Activated CD4-positive, alpha-beta T cell treated with anti-CD3 and anti-CD28 coated beads, Interleukin-2, amount 10 ng/mL, durations not matched to agents 7 days and 5 days (primary cell): ENCODE data around the gene GABRB2. TPM values are rescaled to one million over a fixed set of nuclear protein-coding genes. Genes with fewer than 3 reads are reported as not detected.
"Not testable (repeated sequence)": the region's sequence is repeated elsewhere in the genome, so short reads cannot be mapped to it uniquely, and the experiment has no call there.

ENCODE experiments used
- CTCF ChIA-PET: fragments of 350-600 bp; sonication (Branson Sonifier 250); formaldehyde crosslinking; loops from one replicate; lab custom pipeline; 2021; ENCODE audit warnings: antibody characterized with exemption; lab: Charles Lee
- POLR2A ChIA-PET: fragments of 350-600 bp; sonication (Branson Sonifier 250); formaldehyde crosslinking; loops from one replicate; lab custom pipeline; 2021; ENCODE audit warnings: antibody characterized with exemption; lab: Charles Lee
- DNase-seq: peaks from one replicate; pipeline ENCODE4 v3.0.0-alpha.2; 2020
- H3K27ac Mint-ChIP-seq: one replicate; pipeline ENCODE4 v1.8.0; 2021; ENCODE audit warnings: mild to moderate bottlenecking, moderate library complexity, mixed read lengths
- H3K27me3 Mint-ChIP-seq: one replicate; pipeline ENCODE4 v1.8.0; 2021; ENCODE audit warnings: mixed read lengths
- H3K36me3 Mint-ChIP-seq: one replicate; pipeline ENCODE4 v1.8.0; 2021; ENCODE audit warnings: low read depth, mixed read lengths
- H3K4me1 Mint-ChIP-seq: one replicate; pipeline ENCODE4 v1.8.0; 2021; ENCODE audit warnings: mixed read lengths
- H3K4me3 Mint-ChIP-seq: one replicate; pipeline ENCODE4 v1.8.0; 2021; ENCODE audit warnings: mild to moderate bottlenecking, moderate library complexity, mixed read lengths
- H3K9me3 Mint-ChIP-seq: one replicate; pipeline ENCODE4 v1.8.0; 2021; ENCODE audit warnings: mixed read lengths
- total RNA-seq, 2 experiments: library from RNA; stranded (reverse); gene quantifications; one replicate each; pipeline ENCODE4 v1.2.3, GENCODE V29; 2021

Gene GABRB2
- total RNA-seq, 2 experiments from 2014 or later = not detected

DNA sequence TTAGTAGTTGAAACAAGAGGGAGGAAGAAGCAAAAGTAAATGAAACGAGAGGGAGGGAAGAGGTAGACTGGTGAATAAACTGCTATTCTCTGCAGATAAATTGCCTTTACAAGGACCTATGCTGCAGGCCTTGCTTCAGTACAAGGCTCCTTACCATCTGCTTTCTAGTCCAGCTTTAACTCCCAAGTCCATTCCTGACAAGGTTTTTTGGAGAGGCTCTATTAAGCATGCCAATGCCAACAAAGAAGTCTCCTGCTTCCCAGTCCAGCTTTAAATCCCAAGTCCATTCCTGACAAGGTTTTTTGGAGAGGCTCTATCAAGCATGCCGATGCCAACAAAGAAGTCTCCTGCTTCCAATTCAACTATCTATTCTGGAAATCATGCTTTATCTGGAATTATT lies 244.9 kb downstream of the GABRB2 start:
- no peaks in the 10 kb centered on the region for H3K27me3 Mint-ChIP-seq
- no peak overlapping the region for H3K27ac Mint-ChIP-seq
- POLR2A ChIA-PET = no interaction called here
- no peak overlapping the region for H3K4me3 Mint-ChIP-seq
- DNase-seq = no peak
- no peaks in the 10 kb centered on the region for H3K36me3 Mint-ChIP-seq
- CTCF ChIA-PET = no interaction called here
- H3K9me3 Mint-ChIP-seq = no peaks in the 10 kb centered on the region
- no peaks in the 10 kb centered on the region for H3K4me1 Mint-ChIP-seq

- Mint-ChIP-seq H3K4me1 (no peaks in the 10 kb centered on the region), H3K9me3 (no peaks in the 10 kb centered on the region), H3K4me3 (no peak overlapping the region), H3K27me3 (no peaks in the 10 kb centered on the region), H3K27ac (no peak overlapping the region), H3K36me3 (no peaks in the 10 kb centered on the region)
- ChIA-PET CTCF (no interaction called here), POLR2A (no interaction called here)
- DNase-seq = no peak
These were observed 247.5 kb downstream of the GABRB2 start for GRCh38 chr5:161299053-161299452.

GRCh38 chr5:161297388-161297787 lies 249.1 kb downstream of the GABRB2 start:
- DNase-seq, H3K27me3 Mint-ChIP-seq, H3K27ac Mint-ChIP-seq, H3K4me3 Mint-ChIP-seq, H3K36me3 Mint-ChIP-seq, H3K4me1 Mint-ChIP-seq, CTCF ChIA-PET, H3K9me3 Mint-ChIP-seq, POLR2A ChIA-PET: not testable (repeated sequence)

DNA sequence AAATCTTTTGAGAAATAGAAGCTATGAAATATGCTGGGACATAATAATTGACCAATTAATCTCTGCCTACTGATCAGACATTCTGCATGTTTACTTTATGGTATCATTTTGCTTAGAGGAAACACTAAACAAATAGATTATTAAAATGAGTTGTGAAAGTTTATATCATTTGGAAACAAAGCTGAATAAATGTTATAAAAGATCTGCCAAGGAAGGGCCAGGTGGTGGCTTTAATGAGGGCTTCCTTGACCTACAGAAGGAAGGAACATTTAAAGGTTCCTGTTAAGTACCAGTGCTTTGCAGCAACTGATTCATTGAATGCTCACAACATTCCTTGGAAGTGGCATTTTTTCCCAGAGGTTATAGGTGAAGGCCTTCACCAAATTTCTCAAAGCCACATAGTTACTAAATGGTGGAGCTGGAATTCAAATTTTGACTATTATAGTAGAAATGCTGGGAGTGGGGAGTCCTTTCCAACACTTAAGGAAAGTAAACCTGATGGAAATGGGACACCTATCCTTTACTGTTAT lies 250.7 kb downstream of the GABRB2 start:
- CTCF ChIA-PET = no interaction called here
- DNase-seq = no peak
- no peak overlapping the region for H3K27ac Mint-ChIP-seq
- no peaks in the 10 kb centered on the region for H3K4me1 Mint-ChIP-seq
- no peaks in the 10 kb centered on the region for H3K9me3 Mint-ChIP-seq
- no peaks in the 10 kb centered on the region for H3K36me3 Mint-ChIP-seq
- no peak overlapping the region for H3K4me3 Mint-ChIP-seq
- no peaks in the 10 kb centered on the region for H3K27me3 Mint-ChIP-seq
- POLR2A ChIA-PET = no interaction called here

DNA sequence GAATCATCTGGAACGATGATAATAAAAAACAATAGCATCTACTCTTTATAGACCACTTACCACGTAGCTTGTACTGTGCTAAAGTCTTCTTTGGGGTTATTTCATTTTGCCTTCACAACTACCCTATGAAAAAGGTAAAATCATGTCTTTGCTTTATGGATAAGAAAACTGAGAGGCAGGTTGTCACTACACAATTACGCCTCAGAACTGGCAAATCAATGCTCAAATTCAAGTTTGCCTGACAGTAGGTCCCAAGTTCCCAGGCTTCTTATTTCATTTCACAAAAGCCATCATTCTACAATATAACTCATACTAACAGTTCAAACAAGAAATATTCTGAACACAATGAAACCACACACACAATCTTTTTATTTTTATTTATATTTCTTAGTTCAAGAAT lies 258.5 kb downstream of the GABRB2 start:
- H3K4me3 Mint-ChIP-seq = no peak overlapping the region
- DNase-seq = no peak
- POLR2A ChIA-PET = no interaction called here
- H3K9me3 Mint-ChIP-seq = no peaks in the 10 kb centered on the region
- CTCF ChIA-PET = no interaction called here
- no peaks in the 10 kb centered on the region for H3K27me3 Mint-ChIP-seq
- H3K4me1 Mint-ChIP-seq = no peaks in the 10 kb centered on the region
- H3K36me3 Mint-ChIP-seq = no peaks in the 10 kb centered on the region
- H3K27ac Mint-ChIP-seq = no peak overlapping the region

- H3K9me3 Mint-ChIP-seq = no peaks in the 10 kb centered on the region
- POLR2A ChIA-PET = no interaction called here
- H3K36me3 Mint-ChIP-seq = no peaks in the 10 kb centered on the region
- H3K27me3 Mint-ChIP-seq = no peaks in the 10 kb centered on the region
- no peak overlapping the region for H3K27ac Mint-ChIP-seq
- no peak for DNase-seq
- CTCF ChIA-PET = no interaction called here
- no peaks in the 10 kb centered on the region for H3K4me1 Mint-ChIP-seq
- H3K4me3 Mint-ChIP-seq = no peak overlapping the region
These were observed 259.1 kb downstream of the GABRB2 start for GRCh38 chr5:161287436-161287835.

- no peaks in the 10 kb centered on the region for H3K9me3 Mint-ChIP-seq
- H3K4me3 Mint-ChIP-seq = no peak overlapping the region
- no peaks in the 10 kb centered on the region for H3K27me3 Mint-ChIP-seq
- POLR2A ChIA-PET = no interaction called here
- CTCF ChIA-PET = interaction anchor here (0.7 kb wide), 1 partner anchor 1529 kb away, joined by 3 read pairs; no protein-coding TSS in a partner anchor
- no peaks in the 10 kb centered on the region for H3K36me3 Mint-ChIP-seq
- no peaks in the 10 kb centered on the region for H3K4me1 Mint-ChIP-seq
- no peak for DNase-seq
- no peak overlapping the region for H3K27ac Mint-ChIP-seq
These were observed 260.4 kb downstream of the GABRB2 start for GRCh38 chr5:161286066-161286655.

DNA sequence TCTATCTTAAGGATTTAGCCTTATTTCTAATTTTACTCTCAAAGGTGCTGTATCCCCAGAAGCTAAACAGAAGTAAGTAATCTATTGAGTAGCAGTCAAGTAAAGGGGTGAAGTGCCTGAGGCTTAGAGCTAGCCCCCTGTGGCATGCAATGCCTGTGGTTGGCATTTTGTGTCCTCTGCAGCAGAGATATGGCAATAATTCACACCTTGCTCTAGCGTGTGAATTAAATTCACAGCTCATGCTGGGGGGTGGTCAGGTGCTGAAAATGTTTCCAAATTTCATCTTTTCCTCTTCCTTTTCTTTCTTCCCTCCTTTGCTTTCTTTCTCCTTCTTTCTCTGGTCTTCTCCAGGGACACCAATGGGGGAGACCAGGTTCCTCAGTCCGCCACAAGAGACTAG lies 262.1 kb downstream of the GABRB2 start:
- ChIA-PET CTCF (no interaction called here), POLR2A (no interaction called here)
- H3K27me3 Mint-ChIP-seq = no peaks in the 10 kb centered on the region
- H3K9me3 Mint-ChIP-seq = no peaks in the 10 kb centered on the region
- H3K4me1 Mint-ChIP-seq = no peaks in the 10 kb centered on the region
- no peak overlapping the region for H3K4me3 Mint-ChIP-seq
- H3K36me3 Mint-ChIP-seq = no peaks in the 10 kb centered on the region
- H3K27ac Mint-ChIP-seq = no peak overlapping the region
- no peak for DNase-seq

DNA sequence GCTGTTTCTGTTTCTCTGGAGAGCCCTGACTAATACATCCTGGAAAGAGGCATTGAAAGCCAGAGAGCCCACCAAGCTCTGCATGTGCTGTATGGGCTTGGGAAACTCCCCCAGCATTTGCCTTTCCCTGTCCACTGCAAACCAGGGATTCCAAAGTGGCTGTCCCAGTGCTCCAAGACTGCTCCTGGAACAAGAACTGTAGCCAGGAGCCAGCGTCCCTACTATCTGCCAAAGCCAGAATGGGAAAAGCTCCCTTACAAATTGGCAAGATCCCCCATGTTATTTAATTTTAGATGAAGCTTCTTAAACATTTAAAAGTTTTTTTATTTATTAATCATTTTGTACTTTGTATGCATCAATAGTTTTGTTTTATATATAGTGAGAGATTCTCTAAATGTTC lies 263.2 kb downstream of the GABRB2 start:
- Mint-ChIP-seq H3K27me3 (no peaks in the 10 kb centered on the region), H3K27ac (no peak overlapping the region), H3K36me3 (no peaks in the 10 kb centered on the region), H3K4me3 (no peak overlapping the region), H3K9me3 (no peaks in the 10 kb centered on the region), H3K4me1 (no peaks in the 10 kb centered on the region)
- no peak for DNase-seq
- ChIA-PET CTCF (no interaction called here), POLR2A (no interaction called here)

DNA sequence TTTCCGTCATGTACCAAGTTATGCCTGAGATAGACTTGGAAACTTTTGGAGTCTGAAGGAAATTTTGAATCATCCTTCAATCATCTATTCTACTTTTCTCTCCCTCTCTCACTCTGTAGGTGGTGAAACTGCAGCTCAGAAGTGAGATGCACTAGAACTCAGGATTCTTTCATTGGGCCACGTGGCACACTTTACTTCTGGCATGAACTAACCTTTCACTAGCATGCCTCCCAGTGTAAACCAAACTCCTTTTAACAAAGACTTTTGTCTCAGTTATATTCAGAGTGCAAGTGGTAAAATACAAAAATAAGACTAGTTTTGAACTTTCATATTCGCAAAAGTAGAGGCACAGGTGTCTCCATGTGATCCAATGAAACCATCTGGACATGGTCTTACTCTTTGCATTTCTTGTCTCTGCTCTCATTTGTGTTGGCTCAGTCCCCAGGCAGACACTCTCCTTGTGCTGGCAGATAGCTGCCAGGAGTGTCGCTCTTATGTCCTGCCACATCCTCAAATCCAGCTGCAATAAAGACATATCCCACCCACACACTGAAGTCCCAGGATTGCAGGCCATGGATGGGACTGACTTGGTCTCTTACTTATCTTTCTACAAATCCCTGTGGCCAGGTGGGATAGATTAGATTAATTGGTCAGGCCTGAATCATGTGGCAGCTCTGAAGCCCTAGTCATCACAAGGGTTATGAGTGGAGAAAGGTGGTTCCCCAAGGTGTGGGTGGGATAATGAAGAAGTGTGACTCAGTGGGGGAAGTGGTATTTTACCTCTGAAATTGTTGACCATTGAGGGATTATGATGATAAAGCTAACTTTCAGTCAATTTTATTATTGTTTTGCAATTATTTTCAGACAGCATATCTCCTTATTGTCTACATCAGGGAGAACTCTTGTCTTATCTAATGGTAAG lies 267.5 kb downstream of the GABRB2 start:
- CTCF ChIA-PET = no interaction called here
- H3K27ac Mint-ChIP-seq = no peak overlapping the region
- H3K36me3 Mint-ChIP-seq = no peaks in the 10 kb centered on the region

DNA sequence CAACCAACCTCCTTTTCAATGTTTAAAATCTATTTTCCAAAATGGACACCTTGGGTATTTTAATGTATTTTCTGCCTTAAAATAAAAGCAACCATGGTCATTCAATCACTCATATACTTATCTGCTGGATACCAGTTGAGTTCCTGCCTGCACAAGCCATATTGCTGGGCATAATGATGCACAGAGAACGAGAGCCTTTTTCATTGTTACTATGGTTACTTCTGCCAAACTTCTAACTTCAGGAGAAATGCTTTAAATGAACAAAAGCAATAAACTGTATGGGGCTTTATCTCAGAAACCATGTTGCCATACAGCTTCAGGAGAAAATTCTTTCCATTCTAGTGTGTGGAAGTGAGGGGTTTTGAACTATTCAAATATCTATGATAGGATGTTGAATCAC lies 269.5 kb downstream of the GABRB2 start:
- no peaks in the 10 kb centered on the region for H3K9me3 Mint-ChIP-seq
- no peaks in the 10 kb centered on the region for H3K27me3 Mint-ChIP-seq
- H3K27ac Mint-ChIP-seq = no peak overlapping the region
- no peaks in the 10 kb centered on the region for H3K36me3 Mint-ChIP-seq
- DNase-seq = no peak
- no peak overlapping the region for H3K4me3 Mint-ChIP-seq
- CTCF ChIA-PET = no interaction called here
- POLR2A ChIA-PET = no interaction called here
- no peaks in the 10 kb centered on the region for H3K4me1 Mint-ChIP-seq

More for the DNA sequence above, 267.5 kb downstream of the GABRB2 start:
- Mint-ChIP-seq H3K9me3 (no peaks in the 10 kb centered on the region), H3K27me3 (no peaks in the 10 kb centered on the region), H3K4me3 (no peak overlapping the region), H3K4me1 (no peaks in the 10 kb centered on the region)
- POLR2A ChIA-PET = no interaction called here
- no peak for DNase-seq

DNA sequence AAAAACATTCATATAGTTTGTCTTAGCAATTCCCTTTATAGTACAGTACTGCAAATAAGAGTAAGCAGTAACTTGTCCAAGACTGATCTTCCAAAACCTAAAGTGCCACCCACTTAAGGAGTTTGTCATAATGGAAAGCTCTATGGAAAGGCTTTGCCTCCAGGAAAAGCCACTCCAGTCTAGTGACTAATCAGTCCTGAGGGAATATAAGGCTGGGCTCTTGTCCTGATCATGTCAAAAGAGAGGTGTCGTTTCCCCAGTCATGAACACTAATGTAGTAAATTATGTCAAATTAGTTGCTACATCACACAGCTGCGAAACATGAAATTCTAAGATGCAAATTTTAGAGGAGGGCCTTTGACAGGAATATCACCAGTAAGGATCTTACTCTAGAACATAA lies 271.6 kb downstream of the GABRB2 start:
- Mint-ChIP-seq H3K27ac (no peak overlapping the region), H3K27me3 (no peaks in the 10 kb centered on the region), H3K4me1 (no peaks in the 10 kb centered on the region), H3K36me3 (no peaks in the 10 kb centered on the region), H3K9me3 (peaks cover 2% of the 10 kb centered on the region), H3K4me3 (no peak overlapping the region)
- CTCF ChIA-PET = no interaction called here
- no peak for DNase-seq
- POLR2A ChIA-PET = no interaction called here

GRCh38 chr5:161273410-161273809 lies 273.1 kb downstream of the GABRB2 start:
- no peaks in the 10 kb centered on the region for H3K4me1 Mint-ChIP-seq
- H3K9me3 Mint-ChIP-seq = peaks cover 5% of the 10 kb centered on the region
- no peaks in the 10 kb centered on the region for H3K27me3 Mint-ChIP-seq
- DNase-seq = no peak
- POLR2A ChIA-PET = no interaction called here
- CTCF ChIA-PET = no interaction called here
- no peak overlapping the region for H3K4me3 Mint-ChIP-seq
- no peak overlapping the region for H3K27ac Mint-ChIP-seq
- no peaks in the 10 kb centered on the region for H3K36me3 Mint-ChIP-seq
